Cardiac fibroblast (primary cell): ENCODE results near the gene UBC.
A peak's percentile ranks its signal among the peaks of the same experiment; 100 is the strongest.
"Not testable (repeated sequence)": the region's sequence is repeated elsewhere in the genome, so short reads cannot be mapped to it uniquely, and the experiment has no call there.

ENCODE experiments used
- DNase-seq, 2 donors: peaks; one replicate each; pipeline versions ENCODE4 v3.0.0 to v3.0.0-alpha.2; 2010; ENCODE audit warnings: low read depth in 2 of 2
- H3K4me3 ChIP-seq, 2 donors: replicated peaks in 1 of 2; 1 replicate in 1 of 2; 2 replicates in 1 of 2; pipeline ENCODE4 v1.5.1; 2011; ENCODE audit warnings: low read depth in 2 of 2, low read length in 2 of 2, mild to moderate bottlenecking in 2 of 2, moderate library complexity in 1 of 2
- CTCF ChIP-seq: IDR thresholded peaks from one replicate; pipeline ENCODE4 v1.5.1; 2011; ENCODE audit warnings: low read depth, mild to moderate bottlenecking, low read length, inconsistent platforms

Gene UBC

GRCh38 chr12:124904306-124905098 lies 9.9 kb downstream of the UBC start:
- TF ChIP-seq CTCF, result no peak
- H3K4me3 ChIP-seq, result peak overlapping the region; percentile 8 to 18
- DNase-seq, result peak; percentile 91 to 95

- no peak for DNase-seq
- TF ChIP-seq CTCF, result no peak
- H3K4me3 ChIP-seq, result no peak overlapping the region
Measured at GRCh38 chr12:124902916-124903315, 11.5 kb downstream of the UBC start.

GRCh38 chr12:124901003-124901402 lies 13.4 kb downstream of the UBC start:
- no peak overlapping the region for H3K4me3 ChIP-seq
- no peak for DNase-seq
- no peak for TF ChIP-seq CTCF

GRCh38 chr12:124900345-124900795 lies 14.1 kb downstream of the UBC start:
- not testable (repeated sequence) for DNase-seq, H3K4me3 ChIP-seq

- TF ChIP-seq CTCF, result no peak
- H3K4me3 ChIP-seq, result no peak overlapping the region
- no peak for DNase-seq
Measured at GRCh38 chr12:124898923-124899294, 15.5 kb downstream of the UBC start.

GRCh38 chr12:124898200-124898922 lies 16.1 kb downstream of the UBC start:
- DNase-seq, result peak in 1 of 2 donors; percentile 40
- peak; percentile 51 for TF ChIP-seq CTCF
- no peak overlapping the region for H3K4me3 ChIP-seq

- no peak for TF ChIP-seq CTCF
- H3K4me3 ChIP-seq, result no peak overlapping the region
- DNase-seq, result no peak
Measured at GRCh38 chr12:124896461-124896860, 18.0 kb downstream of the UBC start.
